ENCODE results near the gene KLHDC2. TPM values are rescaled to one million over a fixed set of nuclear protein-coding genes. Genes with fewer than 3 reads are reported as not detected.

The KLHDC2 gene
- total and polyA plus RNA-seq, 4 donors = 27.4 to 163 (median 37.0) TPM

GRCh38 chr14:49768301-49769121, 558 bp downstream of the KLHDC2 start:
- peaks cover 0 to 9% (median 4%) of the 10 kb centered on the region in 4 donors for H3K36me3 ChIP-seq (ENCODE audit: control insufficient read depth in 4 of 4, insufficient read depth in 4 of 4, low read length in 4 of 4)
- no peak for TF ChIP-seq CTCF (IDR thresholded peaks at IDR 0.05; ENCODE audit: control extremely low read depth, extremely low read depth)
- H3K4me3 ChIP-seq = peak overlapping the region; percentile 94
- H3K9ac ChIP-seq (ENCODE audit: insufficient read depth in 1 of 2, low read length in 2 of 2) = peak overlapping the region; percentile 93 to 99
- peak; percentile 55 to 70 (median 68) for DNase-seq
- 0% methylated on average over 63 to 67 of the region's 67 CpGs for WGBS, 2 donors
- H3K9me3 ChIP-seq (ENCODE audit: control insufficient read depth in 4 of 4, insufficient read depth in 3 of 4, low read length in 3 of 4) = no peaks in the 10 kb centered on the region
- H3K4me1 ChIP-seq (ENCODE audit: control insufficient read depth in 5 of 5, insufficient read depth in 5 of 5, low read length in 5 of 5) = peaks cover 7 to 29% (median 16%) of the 10 kb centered on the region in 5 donors
- H3K27me3 ChIP-seq (ENCODE audit: control insufficient read depth in 3 of 3, insufficient read depth in 3 of 3, low read length in 2 of 3) = no peaks in the 10 kb centered on the region
- ATAC-seq (ENCODE audit: insufficient read depth, low FRiP score) = peak; percentile 35
- H3K27ac ChIP-seq (ENCODE audit: low read depth in 1 of 2, low read length in 1 of 2) = peak overlapping the region; percentile 94 to 100

GRCh38 chr14:49769171-49769570, 1.2 kb downstream of the KLHDC2 start:
- TF ChIP-seq CTCF (IDR thresholded peaks at IDR 0.05; ENCODE audit: control extremely low read depth, extremely low read depth) = no peak
- peak overlapping the region; percentile 94 to 100 for H3K27ac ChIP-seq (ENCODE audit: low read depth in 1 of 2, low read length in 1 of 2)
- peak overlapping the region; percentile 94 for H3K4me3 ChIP-seq
- H3K36me3 ChIP-seq (ENCODE audit: control insufficient read depth in 4 of 4, insufficient read depth in 4 of 4, low read length in 4 of 4) = peaks cover 0 to 12% (median 7%) of the 10 kb centered on the region in 4 donors
- H3K9ac ChIP-seq (ENCODE audit: insufficient read depth in 1 of 2, low read length in 2 of 2) = peak overlapping the region; percentile 93 to 99
- H3K9me3 ChIP-seq (ENCODE audit: control insufficient read depth in 4 of 4, insufficient read depth in 3 of 4, low read length in 3 of 4) = no peaks in the 10 kb centered on the region
- H3K27me3 ChIP-seq (ENCODE audit: control insufficient read depth in 3 of 3, insufficient read depth in 3 of 3, low read length in 2 of 3) = no peaks in the 10 kb centered on the region
- 10 to 21% methylated on average over 6 of the region's 6 CpGs for WGBS, 2 donors
- ATAC-seq (ENCODE audit: insufficient read depth, low FRiP score) (no peak), DNase-seq (peak; percentile 22 to 38 (median 34))
- peaks cover 7 to 29% (median 16%) of the 10 kb centered on the region in 5 donors for H3K4me1 ChIP-seq (ENCODE audit: control insufficient read depth in 5 of 5, insufficient read depth in 5 of 5, low read length in 5 of 5)

GRCh38 chr14:49769581-49770211, 1.7 kb downstream of the KLHDC2 start:
- H3K4me3 ChIP-seq = no peak overlapping the region
- WGBS, 2 donors = 66 to 78% methylated on average over 15 of the region's 15 CpGs
- ATAC-seq (ENCODE audit: insufficient read depth, low FRiP score) (no peak), DNase-seq (peak; percentile 11 to 21 (median 19))
- H3K4me1 ChIP-seq (ENCODE audit: control insufficient read depth in 5 of 5, insufficient read depth in 5 of 5, low read length in 5 of 5) = peaks cover 7 to 29% (median 16%) of the 10 kb centered on the region in 5 donors
- no peaks in the 10 kb centered on the region for H3K27me3 ChIP-seq (ENCODE audit: control insufficient read depth in 3 of 3, insufficient read depth in 3 of 3, low read length in 2 of 3)
- H3K9ac ChIP-seq (ENCODE audit: insufficient read depth in 1 of 2, low read length in 2 of 2) = peak overlapping the region; percentile 93 to 99
- H3K9me3 ChIP-seq (ENCODE audit: control insufficient read depth in 4 of 4, insufficient read depth in 3 of 4, low read length in 3 of 4) = no peaks in the 10 kb centered on the region
- peak overlapping the region; percentile 94 to 100 for H3K27ac ChIP-seq (ENCODE audit: low read depth in 1 of 2, low read length in 1 of 2)
- no peak for TF ChIP-seq CTCF (IDR thresholded peaks at IDR 0.05; ENCODE audit: control extremely low read depth, extremely low read depth)
- peaks cover 0 to 17% (median 7%) of the 10 kb centered on the region in 4 donors for H3K36me3 ChIP-seq (ENCODE audit: control insufficient read depth in 4 of 4, insufficient read depth in 4 of 4, low read length in 4 of 4)

Measured in lung (tissue), 12 donors.